Cardiac muscle cell (in vitro differentiated cells and primary cell): ENCODE measurements around the gene MACROD2. TPM values are rescaled to one million over a fixed set of nuclear protein-coding genes. Genes with fewer than 3 reads are reported as not detected.
A peak's percentile ranks its signal among the peaks of the same experiment; 100 is the strongest.

Experiments used
- DNase-seq, 2 donors: peaks; one replicate each; pipeline versions ENCODE4 v3.0.0 to v3.0.0-alpha.2; 2010 to 2017; ENCODE audit warnings: low read depth in 1 of 2, low spot score in 1 of 2
- H3K27ac ChIP-seq: fragments of 200-600 bp; sonication (generic); 2 replicates; pipeline ENCODE4 v1.5.1; 2016
- H3K27me3 ChIP-seq: fragments of 200-600 bp; sonication (generic); 2 replicates; pipeline ENCODE4 v1.6.0; 2016; ENCODE audit warnings: control low read depth
- H3K36me3 ChIP-seq: fragments of 200-600 bp; sonication (generic); 2 replicates; pipeline ENCODE4 v1.5.1; 2016; ENCODE audit warnings: control low read depth
- H3K4me1 ChIP-seq: fragments of 200-600 bp; sonication (generic); 2 replicates; pipeline ENCODE4 v1.8.1; 2017; ENCODE audit warnings: low read depth, mild to moderate bottlenecking, mixed run types
- H3K4me3 ChIP-seq: fragments of 200-600 bp; sonication (generic); 2 replicates; pipeline ENCODE4 v1.5.1; 2016; ENCODE audit warnings: mild to moderate bottlenecking
- H3K9me3 ChIP-seq: fragments of 200-600 bp; sonication (generic); 2 replicates; pipeline ENCODE4 v1.5.1; 2017; ENCODE audit warnings: low read depth, mild to moderate bottlenecking, control low read depth
- polyA plus RNA-seq: library from polyadenylated mRNA; unstranded; fragments of >200 nt; fragmentation: Nextera tagmentation; extraction: Ambion mirVana; gene quantifications from 2 replicates; pipeline ENCODE4 v1.2.1, GENCODE V29; 2016
- total RNA-seq: library from RNA; depleted of rRNA; stranded (reverse); fragments of >200 nt; gene quantifications from 2 replicates; pipeline ENCODE4 v1.2.3, GENCODE V29; 2016
- TF ChIP-seq, protein P1 (sequence below): IDR thresholded peaks from 2 replicates; pipeline ENCODE4 v1.5.1; 2012; ENCODE audit warnings: low read depth, mild to moderate bottlenecking, low read length

The MACROD2 gene
- total and polyA plus RNA-seq, 2 experiments from 2014 or later = 9.3 to 14.4 TPM

DNA sequence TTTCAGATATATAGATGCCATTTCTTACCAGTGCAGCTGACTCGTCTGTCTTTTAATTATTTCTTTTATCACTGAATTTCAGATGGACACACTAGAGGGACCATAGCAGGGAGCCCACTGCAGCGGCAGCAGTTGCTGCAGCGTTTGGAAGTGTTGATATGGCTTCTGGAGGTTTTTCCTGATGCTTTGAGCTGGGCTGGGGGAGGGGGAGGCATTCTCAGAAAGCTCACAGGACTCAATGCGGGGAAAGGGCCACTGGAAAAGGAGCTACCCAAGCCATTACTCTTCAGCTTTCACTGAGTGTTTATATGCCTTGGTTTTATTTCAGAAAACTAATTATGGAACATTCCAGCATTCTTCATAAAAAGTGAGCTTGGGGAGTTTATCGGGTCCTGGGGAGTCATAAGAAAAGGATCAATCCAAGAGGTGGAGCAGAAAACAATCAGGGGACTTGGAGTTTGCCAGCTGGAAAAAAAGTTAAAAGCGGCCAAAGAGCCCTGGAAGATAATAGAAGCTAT, 1082.5 kb downstream of the MACROD2 start:
- Histone ChIP-seq H3K27ac (no peak overlapping the region), H3K36me3 (no peaks in the 10 kb centered on the region), H3K4me1 (no peaks in the 10 kb centered on the region), H3K9me3 (no peaks in the 10 kb centered on the region), H3K27me3 (no peaks in the 10 kb centered on the region), H3K4me3 (no peak overlapping the region)
- TF ChIP-seq, protein P1, sequence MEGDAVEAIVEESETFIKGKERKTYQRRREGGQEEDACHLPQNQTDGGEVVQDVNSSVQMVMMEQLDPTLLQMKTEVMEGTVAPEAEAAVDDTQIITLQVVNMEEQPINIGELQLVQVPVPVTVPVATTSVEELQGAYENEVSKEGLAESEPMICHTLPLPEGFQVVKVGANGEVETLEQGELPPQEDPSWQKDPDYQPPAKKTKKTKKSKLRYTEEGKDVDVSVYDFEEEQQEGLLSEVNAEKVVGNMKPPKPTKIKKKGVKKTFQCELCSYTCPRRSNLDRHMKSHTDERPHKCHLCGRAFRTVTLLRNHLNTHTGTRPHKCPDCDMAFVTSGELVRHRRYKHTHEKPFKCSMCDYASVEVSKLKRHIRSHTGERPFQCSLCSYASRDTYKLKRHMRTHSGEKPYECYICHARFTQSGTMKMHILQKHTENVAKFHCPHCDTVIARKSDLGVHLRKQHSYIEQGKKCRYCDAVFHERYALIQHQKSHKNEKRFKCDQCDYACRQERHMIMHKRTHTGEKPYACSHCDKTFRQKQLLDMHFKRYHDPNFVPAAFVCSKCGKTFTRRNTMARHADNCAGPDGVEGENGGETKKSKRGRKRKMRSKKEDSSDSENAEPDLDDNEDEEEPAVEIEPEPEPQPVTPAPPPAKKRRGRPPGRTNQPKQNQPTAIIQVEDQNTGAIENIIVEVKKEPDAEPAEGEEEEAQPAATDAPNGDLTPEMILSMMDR = no peak
- peak in 1 of 2 donors; percentile 34 for DNase-seq

DNA sequence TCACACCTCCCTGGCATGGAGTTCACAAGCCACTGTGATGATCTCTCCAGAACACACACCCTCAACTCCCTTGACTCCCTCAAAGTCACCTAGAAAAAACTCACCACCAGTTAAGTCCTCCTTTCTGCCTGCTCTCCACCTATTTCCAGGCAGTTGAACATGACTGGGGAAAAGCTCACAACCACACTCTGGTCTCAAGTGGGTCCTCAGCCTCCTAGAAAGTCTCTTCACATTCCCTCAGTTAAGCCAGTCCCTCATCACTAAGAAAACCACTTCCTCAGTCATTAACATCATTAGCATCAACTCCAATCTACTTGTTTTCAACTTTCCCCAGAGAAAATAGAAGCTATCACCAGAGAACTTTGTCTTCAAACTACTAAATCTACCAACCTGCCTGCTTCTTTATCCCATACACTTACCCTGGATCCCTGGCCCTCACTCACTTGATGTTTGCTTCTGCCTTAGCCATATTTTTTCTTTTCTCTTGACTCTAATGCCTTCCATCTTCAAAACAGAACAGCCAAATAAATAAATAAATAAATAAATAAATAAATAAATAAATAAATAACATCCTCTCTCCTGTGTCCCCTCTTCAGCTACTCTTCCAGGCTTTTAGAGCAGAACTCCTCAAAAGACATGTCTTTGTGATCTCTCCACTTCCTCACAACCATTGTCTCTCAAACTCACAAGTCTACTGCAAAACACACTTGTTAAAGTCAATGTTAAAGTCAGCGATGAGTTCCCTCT, 1084.5 kb downstream of the MACROD2 start:
- TF ChIP-seq, protein P1 = no peak
- H3K36me3 ChIP-seq = no peaks in the 10 kb centered on the region
- DNase-seq = no peak
- H3K27ac ChIP-seq = no peak overlapping the region
- no peak overlapping the region for H3K4me3 ChIP-seq
- H3K9me3 ChIP-seq = no peaks in the 10 kb centered on the region
- H3K27me3 ChIP-seq = no peaks in the 10 kb centered on the region
- H3K4me1 ChIP-seq = no peaks in the 10 kb centered on the region

- TF ChIP-seq, protein P1 = no peak
- Histone ChIP-seq H3K9me3 (no peaks in the 10 kb centered on the region), H3K4me1 (no peaks in the 10 kb centered on the region), H3K36me3 (no peaks in the 10 kb centered on the region), H3K27me3 (no peaks in the 10 kb centered on the region), H3K4me3 (no peak overlapping the region), H3K27ac (no peak overlapping the region)
- DNase-seq = no peak
Measured at GRCh38 chr20:15081261-15081660, 1085.9 kb downstream of the MACROD2 start.

- Histone ChIP-seq H3K27me3 (no peaks in the 10 kb centered on the region), H3K36me3 (no peaks in the 10 kb centered on the region), H3K4me1 (no peaks in the 10 kb centered on the region), H3K4me3 (no peak overlapping the region), H3K27ac (no peak overlapping the region), H3K9me3 (no peaks in the 10 kb centered on the region)
- DNase-seq = no peak
- TF ChIP-seq, protein P1 = no peak
Measured at GRCh38 chr20:15091421-15092037, 1096.2 kb downstream of the MACROD2 start.

GRCh38 chr20:15098351-15098750, 1103.0 kb downstream of the MACROD2 start:
- Histone ChIP-seq H3K27ac (no peak overlapping the region), H3K36me3 (no peaks in the 10 kb centered on the region), H3K9me3 (no peaks in the 10 kb centered on the region), H3K4me3 (no peak overlapping the region), H3K4me1 (no peaks in the 10 kb centered on the region), H3K27me3 (no peaks in the 10 kb centered on the region)
- TF ChIP-seq, protein P1 = no peak
- no peak for DNase-seq
